WTC11 (cell line): ENCODE data around the gene CLEC14A. TPM values are rescaled to one million over a fixed set of nuclear protein-coding genes. Genes with fewer than 3 reads are reported as not detected.

Source experiments
- ATAC-seq: fragments of 200-7000 bp; cut with Tn5 transposase; 2 replicates; pipeline ENCODE4 v1.10.0; 2021; ENCODE audit warnings: mild to moderate bottlenecking, moderate library complexity
- CTCF ChIA-PET: fragments of 300-600 bp; sonication (Branson Sonifier 250); formaldehyde crosslinking; loops from one replicate; lab custom pipeline; 2021; ENCODE audit warnings: antibody characterized with exemption; lab: Charles Lee
- POLR2A ChIA-PET: fragments of 350-600 bp; sonication (Branson Sonifier 250); formaldehyde crosslinking; loops from one replicate; lab custom pipeline; 2021; ENCODE audit warnings: antibody characterized with exemption; lab: Charles Lee
- DNase-seq: peaks from one replicate; pipeline ENCODE4 v3.0.0; 2021; ENCODE audit warnings: low spot score
- H3K27ac Mint-ChIP-seq: 2 replicates; pipeline ENCODE4 v1.8.0; 2021; ENCODE audit warnings: mixed read lengths
- H3K27me3 Mint-ChIP-seq: 2 replicates; pipeline ENCODE4 v1.8.0; 2021; ENCODE audit warnings: low read depth, mild to moderate bottlenecking, moderate library complexity, mixed read lengths
- H3K36me3 Mint-ChIP-seq: 2 replicates; pipeline ENCODE4 v1.8.0; 2021; ENCODE audit warnings: mixed read lengths
- H3K4me1 Mint-ChIP-seq: 2 replicates; pipeline ENCODE4 v1.8.0; 2022; ENCODE audit warnings: mixed read lengths
- H3K4me3 Mint-ChIP-seq: 2 replicates; pipeline ENCODE4 v1.8.0; 2021; ENCODE audit warnings: mild to moderate bottlenecking, moderate library complexity, mixed read lengths
- H3K9me3 Mint-ChIP-seq: 2 replicates; pipeline ENCODE4 v1.8.0; 2021; ENCODE audit warnings: mixed read lengths
- AFF4 ChIP-seq: sonication (generic); formaldehyde crosslinking; IDR thresholded peaks from 2 replicates; pipeline ENCODE4 v1.8.1; 2023; ENCODE audit warnings: mild to moderate bottlenecking, missing genetic modification reagents, borderline replicate concordance
- ARID4B ChIP-seq: sonication (generic); formaldehyde crosslinking; IDR thresholded peaks from 2 replicates; pipeline ENCODE4 v1.8.0; 2023; ENCODE audit warnings: missing genetic modification reagents, mild to moderate bottlenecking, borderline replicate concordance
- ATF3 ChIP-seq: sonication (generic); formaldehyde crosslinking; conservative IDR thresholded peaks from 2 replicates; pipeline ENCODE4 v1.8.1; 2022; ENCODE audit warnings: mild to moderate bottlenecking, missing genetic modification reagents
- CDX4 ChIP-seq: fragments of 250-450 bp; sonication (Bioruptor Pico); IDR thresholded peaks from 2 replicates; pipeline ENCODE4 v1.9.0; 2021; ENCODE audit warnings: moderate library complexity, mild to moderate bottlenecking, inconsistent platforms, borderline replicate concordance
- GRHL2 ChIP-seq: fragments of 250-450 bp; sonication (Bioruptor Pico); IDR thresholded peaks from 2 replicates; pipeline ENCODE4 v1.8.0; 2022; ENCODE audit warnings: mild to moderate bottlenecking, moderate library complexity; ENCODE audit not compliant: insufficient replicate concordance, severe bottlenecking
- MXD4 ChIP-seq: fragments of 250-450 bp; sonication (Bioruptor Pico); IDR thresholded peaks from 2 replicates; pipeline ENCODE4 v1.8.0; 2021; ENCODE audit warnings: mild to moderate bottlenecking, moderate library complexity, borderline replicate concordance
- NFE2L1 ChIP-seq: sonication (generic); formaldehyde crosslinking; IDR thresholded peaks from 2 replicates; pipeline ENCODE4 v1.8.1; 2023; ENCODE audit warnings: missing genetic modification reagents
- OVOL2 ChIP-seq: fragments of 250-450 bp; sonication (Bioruptor Pico); IDR thresholded peaks from 2 replicates; pipeline ENCODE4 v1.9.0; 2021; ENCODE audit warnings: mild to moderate bottlenecking, borderline replicate concordance
- PREB ChIP-seq: sonication (generic); formaldehyde crosslinking; IDR thresholded peaks from 2 replicates; pipeline ENCODE4 v1.8.1; 2022; ENCODE audit warnings: mild to moderate bottlenecking, missing genetic modification reagents, moderate library complexity, borderline replicate concordance
- PRRX2 ChIP-seq: fragments of 250-450 bp; sonication (Bioruptor Pico); IDR thresholded peaks from 2 replicates; pipeline ENCODE4 v1.8.0; 2021; ENCODE audit warnings: mild to moderate bottlenecking
- STAT6 ChIP-seq: sonication (generic); formaldehyde crosslinking; conservative IDR thresholded peaks from 2 replicates; pipeline ENCODE4 v1.8.1; 2023; ENCODE audit warnings: mild to moderate bottlenecking, low read depth, missing genetic modification reagents, moderate library complexity
- TEAD4 ChIP-seq: sonication (generic); formaldehyde crosslinking; IDR thresholded peaks from 2 replicates; pipeline ENCODE4 v1.8.0; 2022; ENCODE audit warnings: mild to moderate bottlenecking, missing genetic modification reagents
- USF2 ChIP-seq: sonication (generic); formaldehyde crosslinking; IDR thresholded peaks from 2 replicates; pipeline ENCODE4 v1.8.1; 2023; ENCODE audit warnings: mild to moderate bottlenecking, missing genetic modification reagents, moderate library complexity
- ZNF138 ChIP-seq: sonication (generic); formaldehyde crosslinking; conservative IDR thresholded peaks from 2 replicates; pipeline ENCODE4 v1.8.1; 2022; ENCODE audit warnings: mild to moderate bottlenecking, moderate library complexity, missing genetic modification reagents
- ZNF232 ChIP-seq: sonication (generic); formaldehyde crosslinking; IDR thresholded peaks from 2 replicates; pipeline ENCODE4 v1.8.0; 2022; ENCODE audit warnings: mild to moderate bottlenecking, missing genetic modification reagents
- ZNF396 ChIP-seq: fragments of 250-450 bp; sonication (Bioruptor Pico); IDR thresholded peaks from 2 replicates; pipeline ENCODE4 v1.8.0; 2021; ENCODE audit warnings: mild to moderate bottlenecking, moderate library complexity, borderline replicate concordance
- ZNF416 ChIP-seq: fragments of 250-450 bp; sonication (Bioruptor Pico); IDR thresholded peaks from 2 replicates; pipeline ENCODE4 v1.9.0; 2021; ENCODE audit warnings: mild to moderate bottlenecking, inconsistent platforms
- ZNF423 ChIP-seq: fragments of 250-450 bp; sonication (Bioruptor Pico); IDR thresholded peaks from 2 replicates; pipeline ENCODE4 v2.1.2; 2022; ENCODE audit warnings: mild to moderate bottlenecking, moderate library complexity
- ZNF671 ChIP-seq: fragments of 250-450 bp; sonication (Bioruptor Pico); IDR thresholded peaks from 2 replicates; pipeline ENCODE4 v1.8.0; 2021; ENCODE audit warnings: mild to moderate bottlenecking
- total RNA-seq: library from RNA; stranded (reverse); gene quantifications from 3 replicates; pipeline ENCODE4 v1.2.3, GENCODE V29; 2021

The CLEC14A gene
- total RNA-seq, 1 experiment from 2014 or later = 0.15 TPM

GRCh38 chr14:38238332-38238731 is 17.6 kb downstream of the CLEC14A start (continued):
- no peak for TF ChIP-seq ZNF396
- no peak for TF ChIP-seq TEAD4 (CRISPR knock-in tag)

- Mint-ChIP-seq H3K4me1 (no peaks in the 10 kb centered on the region), H3K36me3 (no peaks in the 10 kb centered on the region), H3K9me3 (peaks cover 12% of the 10 kb centered on the region), H3K27me3 (peaks cover 89% of the 10 kb centered on the region), H3K4me3 (no peak overlapping the region), H3K27ac (no peak overlapping the region)
- TF ChIP-seq PRRX2 (CRISPR knock-in tag) = no peak
- no peak for TF ChIP-seq NFE2L1 (CRISPR knock-in tag)
- no peak for TF ChIP-seq MXD4 (CRISPR knock-in tag)
- no peak for TF ChIP-seq ZNF232 (CRISPR knock-in tag)
- no peak for TF ChIP-seq ZNF423 (CRISPR knock-in tag)
- TF ChIP-seq ZNF416 = no peak
- no peak for TF ChIP-seq OVOL2 (CRISPR knock-in tag)
- no peak for TF ChIP-seq CDX4 (CRISPR knock-in tag)
- no peak for TF ChIP-seq PREB (CRISPR knock-in tag)
- no peak for TF ChIP-seq ATF3 (CRISPR knock-in tag)
- TF ChIP-seq GRHL2 (CRISPR knock-in tag) = no peak
- ATAC-seq = no peak
- ChIA-PET POLR2A (no interaction called here), CTCF (interaction anchor here (1.1 to 1.3 kb wide), 2 partner anchors 15 kb away, joined by 3 to 5 read pairs; no protein-coding TSS in a partner anchor)
- no peak for DNase-seq
Observed at GRCh38 chr14:38233218-38233617, 22.7 kb downstream of the CLEC14A start.

- Mint-ChIP-seq H3K27ac (no peak overlapping the region), H3K4me3 (no peak overlapping the region), H3K27me3 (peaks cover 62% of the 10 kb centered on the region), H3K36me3 (no peaks in the 10 kb centered on the region), H3K4me1 (peaks cover 19% of the 10 kb centered on the region), H3K9me3 (peaks cover 8% of the 10 kb centered on the region)
- ATAC-seq = no peak
- DNase-seq = no peak
- CTCF ChIA-PET = interaction anchor here (0.7 kb wide), 1 partner anchor 13 kb away, joined by 3 read pairs; no protein-coding TSS in a partner anchor
- POLR2A ChIA-PET = no interaction called here
- TF ChIP-seq AFF4 (no peak), ZNF671 (CRISPR knock-in tag) (no peak), USF2 (CRISPR knock-in tag) (no peak), STAT6 (no peak), ZNF138 (no peak), ARID4B (no peak)
Observed at GRCh38 chr14:38226366-38226765, 29.5 kb downstream of the CLEC14A start.
